Activated naive CD8-positive, alpha-beta T cell treated with anti-CD3 and anti-CD28 coated beads for 36 hours (primary cell): ENCODE measurements around the gene NOS2. TPM values are rescaled to one million over a fixed set of nuclear protein-coding genes. Genes with fewer than 3 reads are reported as not detected.
"Not testable (repeated sequence)": the region's sequence is repeated elsewhere in the genome, so short reads cannot be mapped to it uniquely, and the experiment has no call there.

Experiments used
- DNase-seq: peaks from one replicate; pipeline ENCODE4 v3.0.0; 2021
- H3K27ac Mint-ChIP-seq: one replicate; pipeline ENCODE4 v1.8.0; 2022; ENCODE audit warnings: mild to moderate bottlenecking, moderate library complexity, mixed read lengths
- H3K27me3 Mint-ChIP-seq: one replicate; pipeline ENCODE4 v1.8.0; 2022; ENCODE audit warnings: mild to moderate bottlenecking, mixed read lengths
- H3K36me3 Mint-ChIP-seq: one replicate; pipeline ENCODE4 v1.8.0; 2021; ENCODE audit warnings: mild to moderate bottlenecking, mixed read lengths
- H3K4me1 Mint-ChIP-seq: one replicate; pipeline ENCODE4 v1.8.0; 2021; ENCODE audit warnings: mixed read lengths
- H3K4me3 Mint-ChIP-seq: one replicate; pipeline ENCODE4 v1.8.0; 2022; ENCODE audit warnings: mild to moderate bottlenecking, moderate library complexity, mixed read lengths
- H3K9me3 Mint-ChIP-seq: one replicate; pipeline ENCODE4 v1.8.0; 2022; ENCODE audit warnings: mixed read lengths
- total RNA-seq, 2 experiments: library from RNA; stranded (reverse); gene quantifications; one replicate each; pipeline ENCODE4 v1.2.3, GENCODE V29; 2021

The NOS2 gene
- total RNA-seq, 2 experiments from 2014 or later, result 0.10 TPM; not detected in 1

DNA sequence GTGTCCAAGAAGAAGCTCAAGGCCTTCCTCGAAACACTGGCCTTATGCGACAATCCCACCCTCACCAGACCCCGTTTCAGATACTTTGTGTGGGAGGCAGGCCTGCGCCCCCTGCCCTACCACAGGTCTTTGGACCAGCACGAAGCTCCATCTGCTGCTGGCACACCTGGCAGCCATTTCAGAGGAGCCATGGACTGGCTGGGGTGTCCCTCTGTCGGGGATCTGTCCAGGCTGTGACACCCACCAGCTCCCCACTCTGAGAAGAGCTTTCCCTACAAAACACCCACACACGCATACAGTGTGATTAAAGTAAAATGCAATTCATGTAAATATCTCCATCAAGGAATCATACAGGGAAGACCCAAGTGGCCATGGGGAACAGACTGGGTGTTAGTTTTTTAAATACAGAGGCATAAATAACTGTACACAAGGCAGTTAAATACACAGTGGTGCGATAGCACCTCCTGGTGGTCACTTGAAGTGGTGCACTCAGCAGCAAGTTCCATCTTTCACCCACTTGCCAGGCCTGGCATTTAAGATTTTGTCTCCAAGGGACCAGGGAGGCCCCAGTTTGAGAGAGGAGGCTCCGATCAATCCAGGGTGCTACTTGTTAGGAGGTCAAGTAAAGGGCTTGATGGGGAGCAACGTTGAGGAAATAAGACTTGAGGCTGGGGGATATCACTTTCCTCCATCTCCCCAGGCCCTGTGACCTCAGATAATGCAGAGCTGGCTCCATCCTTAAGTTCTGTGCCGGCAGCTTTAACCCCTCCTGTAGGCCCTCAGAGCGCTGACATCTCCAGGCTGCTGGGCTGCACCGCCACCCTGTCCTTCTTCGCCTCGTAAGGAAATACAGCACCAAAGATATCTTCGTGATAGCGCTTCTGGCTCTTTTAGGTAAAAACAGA is 43.6 kb downstream of the NOS2 start:
- peak; percentile 43 for DNase-seq
- no peaks in the 10 kb centered on the region for H3K27me3 Mint-ChIP-seq
- H3K4me1 Mint-ChIP-seq, result no peaks in the 10 kb centered on the region
- H3K36me3 Mint-ChIP-seq, result no peaks in the 10 kb centered on the region
- no peak overlapping the region for H3K4me3 Mint-ChIP-seq
- no peaks in the 10 kb centered on the region for H3K9me3 Mint-ChIP-seq
- H3K27ac Mint-ChIP-seq, result no peak overlapping the region

DNA sequence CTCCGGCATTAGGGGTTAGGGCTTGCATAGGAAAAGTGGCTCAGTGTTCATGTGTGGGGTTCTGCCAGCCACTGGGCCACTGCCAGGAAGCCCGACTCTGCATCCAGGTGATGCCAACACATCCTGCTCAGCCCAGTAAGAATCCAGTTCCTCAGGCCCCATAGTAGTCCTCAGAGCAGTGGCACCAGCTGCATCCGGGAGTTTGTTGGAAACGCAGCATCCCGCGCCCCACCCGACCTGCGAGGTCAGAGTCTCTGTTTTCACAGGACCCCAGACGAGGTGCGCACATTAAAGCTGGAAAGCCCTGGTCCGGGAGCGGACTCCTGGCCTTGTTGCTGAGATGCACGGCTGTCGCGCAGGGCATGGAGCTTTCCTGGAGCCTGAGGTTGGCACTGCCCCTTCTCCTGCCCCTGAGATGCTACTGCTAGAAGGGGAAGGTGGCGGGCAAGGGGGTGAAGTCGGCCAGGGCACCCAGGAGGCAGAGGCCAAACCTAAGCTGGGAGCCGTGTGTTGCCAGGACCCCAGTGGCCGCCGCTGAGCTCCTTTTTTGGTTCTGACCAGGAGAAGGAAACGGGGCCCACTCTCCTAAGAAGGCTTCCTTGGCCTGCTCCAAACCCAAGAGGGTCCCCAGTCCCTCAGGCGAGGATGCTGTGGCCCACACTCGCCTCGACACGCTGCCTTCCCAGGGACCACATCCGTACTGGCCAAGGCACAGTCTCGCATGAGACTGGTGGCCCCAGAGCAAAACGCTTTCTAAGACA is 44.4 kb downstream of the NOS2 start:
- H3K36me3 Mint-ChIP-seq, result no peaks in the 10 kb centered on the region
- no peaks in the 10 kb centered on the region for H3K4me1 Mint-ChIP-seq
- H3K9me3 Mint-ChIP-seq, result no peaks in the 10 kb centered on the region
- H3K27me3 Mint-ChIP-seq, result no peaks in the 10 kb centered on the region
- DNase-seq, result no peak
- no peak overlapping the region for H3K27ac Mint-ChIP-seq
- H3K4me3 Mint-ChIP-seq, result no peak overlapping the region

DNA sequence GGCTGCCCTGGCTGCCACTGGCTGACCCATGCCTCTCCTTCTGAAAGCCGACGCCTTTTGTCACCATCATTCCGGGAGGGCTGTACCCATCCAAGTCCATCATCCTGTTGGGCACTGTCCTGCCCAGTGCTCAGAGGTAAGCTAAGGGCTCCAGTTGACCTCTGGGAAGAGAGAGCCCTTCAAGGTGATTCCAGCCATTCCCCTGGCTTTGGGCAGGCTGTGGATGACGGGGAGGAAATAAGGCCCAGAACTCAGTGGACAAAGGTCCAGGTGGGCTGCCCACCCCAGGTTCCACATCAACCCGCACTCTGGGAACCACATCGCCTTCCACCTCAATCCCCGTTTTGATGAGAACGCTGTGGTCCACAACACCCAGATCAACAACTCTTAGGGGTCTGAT is 45.8 kb downstream of the NOS2 start:
- no peaks in the 10 kb centered on the region for H3K4me1 Mint-ChIP-seq
- H3K27me3 Mint-ChIP-seq, result no peaks in the 10 kb centered on the region
- no peak for DNase-seq
- H3K9me3 Mint-ChIP-seq, result no peaks in the 10 kb centered on the region
- H3K4me3 Mint-ChIP-seq, result no peak overlapping the region
- no peak overlapping the region for H3K27ac Mint-ChIP-seq
- no peaks in the 10 kb centered on the region for H3K36me3 Mint-ChIP-seq

DNA sequence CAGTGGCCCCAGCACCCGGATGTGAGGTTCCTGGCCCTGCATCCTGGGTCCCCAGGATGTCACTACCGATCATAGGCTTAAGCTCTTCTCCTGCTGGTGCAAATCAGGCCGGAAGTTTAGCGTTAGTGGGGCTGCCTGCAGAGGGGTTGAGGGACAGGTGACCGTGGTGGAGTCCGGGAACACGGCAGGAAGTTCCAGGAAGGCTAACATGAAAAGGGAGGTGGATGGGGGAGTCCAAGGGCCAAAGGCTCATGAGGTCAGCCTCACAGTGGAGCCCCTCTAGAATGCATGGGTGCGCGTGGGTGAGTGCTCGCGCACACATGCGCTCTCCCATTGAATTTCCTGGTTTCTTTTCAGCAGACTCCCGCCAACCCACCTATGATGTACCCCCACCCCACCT is 46.6 kb downstream of the NOS2 start:
- not testable (repeated sequence) for H3K4me1 Mint-ChIP-seq, DNase-seq, H3K36me3 Mint-ChIP-seq, H3K27me3 Mint-ChIP-seq, H3K4me3 Mint-ChIP-seq, H3K9me3 Mint-ChIP-seq, H3K27ac Mint-ChIP-seq

DNA sequence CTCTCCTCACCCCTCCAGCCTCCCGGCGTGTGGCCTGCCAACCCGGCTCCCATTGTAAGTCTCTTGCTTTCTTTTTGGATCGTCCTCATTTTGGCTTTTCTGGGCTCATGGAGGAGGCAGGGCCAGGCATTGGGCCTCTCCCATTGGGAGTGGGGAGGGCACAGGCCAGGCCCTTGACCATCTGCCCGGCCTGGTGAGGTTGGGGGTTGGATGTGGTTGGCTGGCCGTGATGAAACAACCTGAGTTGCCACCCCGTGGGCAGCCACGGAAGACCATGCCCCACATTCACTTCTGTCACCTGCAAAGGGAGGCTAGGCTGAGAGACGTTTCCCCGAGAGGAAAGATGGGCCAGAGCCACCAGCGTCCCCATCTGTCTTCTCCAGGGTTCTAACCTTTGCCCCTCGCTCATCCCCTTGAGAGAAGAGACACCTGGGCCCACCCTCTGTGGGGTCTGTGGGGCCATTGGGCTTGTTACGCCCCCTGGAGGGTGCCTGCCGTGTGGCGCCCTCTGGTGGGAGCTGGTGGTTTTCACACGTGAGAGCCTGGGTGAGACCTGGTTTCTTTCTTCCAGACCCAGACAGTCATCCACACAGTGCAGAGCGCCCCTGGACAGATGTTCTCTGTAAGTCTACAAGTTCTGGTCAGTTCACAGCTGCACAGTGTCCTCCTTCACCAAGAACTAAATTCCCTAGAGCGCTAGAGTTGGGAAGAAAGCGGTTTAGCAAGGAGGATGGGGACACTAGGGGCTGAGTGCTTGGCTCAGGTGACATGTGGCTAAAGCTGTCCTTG is 47.3 kb downstream of the NOS2 start:
- H3K27me3 Mint-ChIP-seq, H3K36me3 Mint-ChIP-seq, DNase-seq, H3K4me3 Mint-ChIP-seq, H3K4me1 Mint-ChIP-seq, H3K9me3 Mint-ChIP-seq, H3K27ac Mint-ChIP-seq: not testable (repeated sequence)

DNA sequence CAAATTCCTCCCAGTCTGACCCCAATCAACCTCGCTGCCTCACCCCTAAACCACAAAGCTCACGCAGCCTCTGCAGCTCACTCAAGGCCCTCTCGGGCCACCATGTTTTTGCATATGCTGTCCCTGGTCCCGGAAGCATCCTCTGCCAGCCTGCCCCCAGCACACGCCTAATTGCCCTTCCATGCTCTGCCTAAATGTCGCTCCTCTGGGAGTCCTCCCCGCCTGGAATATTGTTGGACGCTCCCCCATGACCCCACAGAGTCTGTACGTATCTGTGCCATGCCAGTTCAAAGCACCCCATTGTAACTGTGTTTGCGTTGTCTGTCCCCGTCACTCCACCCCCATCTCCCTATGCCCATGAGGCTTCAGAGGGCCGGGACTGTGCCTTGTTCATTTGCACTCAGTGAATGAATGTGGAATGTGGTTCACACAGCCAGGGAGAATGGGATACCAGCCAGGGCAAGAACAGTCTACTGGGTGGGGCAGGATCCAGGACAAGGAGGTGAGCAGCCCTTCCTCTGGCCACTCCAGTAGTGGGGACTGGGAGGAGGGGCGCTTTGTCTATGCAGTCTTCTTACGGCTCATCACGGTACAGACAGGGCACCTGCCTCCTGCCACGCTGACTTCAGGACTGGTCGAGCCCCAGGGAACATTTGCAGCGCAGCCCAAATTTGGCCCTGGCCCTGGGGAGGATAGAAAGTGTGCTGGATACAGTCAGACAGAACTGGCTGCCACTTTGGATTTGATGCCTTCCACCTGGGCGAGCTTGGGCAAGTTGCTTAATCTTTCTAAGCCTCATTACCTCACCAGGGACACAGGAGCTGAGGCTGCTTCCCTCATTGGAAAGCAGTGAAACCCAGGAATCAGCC is 48.5 kb downstream of the NOS2 start:
- DNase-seq, result no peak
- H3K9me3 Mint-ChIP-seq, result no peaks in the 10 kb centered on the region
- H3K27me3 Mint-ChIP-seq, result no peaks in the 10 kb centered on the region
- H3K27ac Mint-ChIP-seq, result no peak overlapping the region
- no peaks in the 10 kb centered on the region for H3K4me1 Mint-ChIP-seq
- H3K36me3 Mint-ChIP-seq, result no peaks in the 10 kb centered on the region
- H3K4me3 Mint-ChIP-seq, result no peak overlapping the region

DNA sequence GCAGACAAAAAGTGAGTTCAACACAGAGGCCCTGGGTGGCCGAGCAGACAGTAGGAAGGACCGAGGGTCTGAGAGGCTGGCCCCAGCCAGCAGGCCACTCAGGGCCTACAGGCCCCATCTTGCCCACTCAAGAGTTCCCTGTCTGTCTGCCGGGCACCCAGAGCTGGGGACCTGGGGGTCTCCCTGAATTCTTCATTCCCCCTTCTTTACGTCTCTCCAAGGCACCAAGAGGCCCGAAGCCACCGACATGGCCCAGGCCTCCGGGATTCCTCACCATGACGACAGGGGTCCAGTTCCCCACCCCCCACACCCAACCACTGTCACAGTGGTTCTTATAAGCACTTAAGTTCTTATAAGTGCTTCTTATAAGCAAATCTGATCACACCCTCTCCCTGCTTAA is 49.2 kb downstream of the NOS2 start:
- DNase-seq, result no peak
- Mint-ChIP-seq H3K9me3 (no peaks in the 10 kb centered on the region), H3K27me3 (no peaks in the 10 kb centered on the region), H3K4me1 (no peaks in the 10 kb centered on the region), H3K36me3 (no peaks in the 10 kb centered on the region), H3K27ac (no peak overlapping the region), H3K4me3 (no peak overlapping the region)

DNA sequence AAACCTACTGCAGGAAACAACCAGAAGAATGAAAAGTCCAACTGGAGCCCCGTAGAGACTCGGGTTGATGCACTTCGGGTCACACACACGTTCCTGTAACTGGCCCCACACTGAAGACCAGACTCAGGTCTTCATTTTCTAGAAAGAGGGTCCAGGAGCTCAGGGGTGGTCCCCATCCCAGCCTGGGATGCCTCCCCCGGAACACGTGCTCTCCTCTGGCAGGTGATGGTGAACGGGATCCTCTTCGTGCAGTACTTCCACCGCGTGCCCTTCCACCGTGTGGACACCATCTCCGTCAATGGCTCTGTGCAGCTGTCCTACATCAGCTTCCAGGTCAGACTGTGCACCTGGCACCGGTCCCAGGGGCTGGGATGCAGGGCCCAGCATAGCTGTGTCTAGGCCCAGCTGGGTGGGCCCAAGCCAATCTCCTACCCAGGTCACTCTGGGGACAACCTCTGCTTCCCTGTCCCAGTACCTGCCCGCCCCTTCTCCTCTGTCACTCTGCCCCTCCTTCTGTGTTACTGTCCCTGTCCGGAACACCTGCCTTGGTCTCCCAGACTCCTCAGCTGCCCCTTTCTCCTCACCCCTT is 50.7 kb downstream of the NOS2 start:
- not testable (repeated sequence) for H3K4me3 Mint-ChIP-seq, H3K9me3 Mint-ChIP-seq, H3K27me3 Mint-ChIP-seq, H3K27ac Mint-ChIP-seq, H3K36me3 Mint-ChIP-seq, DNase-seq, H3K4me1 Mint-ChIP-seq

DNA sequence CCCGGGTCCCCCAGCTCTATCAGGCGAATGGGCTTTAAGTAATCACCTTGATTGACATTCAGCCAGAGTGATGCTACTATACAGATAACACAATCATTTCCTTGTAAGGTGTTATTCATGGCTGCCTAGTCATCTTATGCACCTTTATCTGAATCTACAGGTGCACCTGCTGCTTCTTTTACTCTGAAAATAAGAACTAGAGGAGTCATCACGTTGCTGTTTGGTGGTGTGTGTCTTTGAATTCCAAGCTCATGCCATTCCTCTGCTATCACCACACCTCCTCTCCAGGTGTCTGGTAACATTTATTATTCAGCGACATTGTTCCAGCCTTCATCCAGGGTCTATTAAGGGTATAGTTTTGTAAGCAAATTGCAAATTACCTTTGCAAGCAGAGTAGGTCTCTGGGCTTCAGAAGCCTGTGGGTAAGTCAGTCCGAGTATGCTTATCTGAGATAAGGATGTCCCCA is 51.9 kb downstream of the NOS2 start:
- H3K4me3 Mint-ChIP-seq, result no peak overlapping the region
- no peaks in the 10 kb centered on the region for H3K9me3 Mint-ChIP-seq
- no peaks in the 10 kb centered on the region for H3K36me3 Mint-ChIP-seq
- no peak for DNase-seq
- H3K27ac Mint-ChIP-seq, result no peak overlapping the region
- H3K4me1 Mint-ChIP-seq, result no peaks in the 10 kb centered on the region
- no peaks in the 10 kb centered on the region for H3K27me3 Mint-ChIP-seq

DNA sequence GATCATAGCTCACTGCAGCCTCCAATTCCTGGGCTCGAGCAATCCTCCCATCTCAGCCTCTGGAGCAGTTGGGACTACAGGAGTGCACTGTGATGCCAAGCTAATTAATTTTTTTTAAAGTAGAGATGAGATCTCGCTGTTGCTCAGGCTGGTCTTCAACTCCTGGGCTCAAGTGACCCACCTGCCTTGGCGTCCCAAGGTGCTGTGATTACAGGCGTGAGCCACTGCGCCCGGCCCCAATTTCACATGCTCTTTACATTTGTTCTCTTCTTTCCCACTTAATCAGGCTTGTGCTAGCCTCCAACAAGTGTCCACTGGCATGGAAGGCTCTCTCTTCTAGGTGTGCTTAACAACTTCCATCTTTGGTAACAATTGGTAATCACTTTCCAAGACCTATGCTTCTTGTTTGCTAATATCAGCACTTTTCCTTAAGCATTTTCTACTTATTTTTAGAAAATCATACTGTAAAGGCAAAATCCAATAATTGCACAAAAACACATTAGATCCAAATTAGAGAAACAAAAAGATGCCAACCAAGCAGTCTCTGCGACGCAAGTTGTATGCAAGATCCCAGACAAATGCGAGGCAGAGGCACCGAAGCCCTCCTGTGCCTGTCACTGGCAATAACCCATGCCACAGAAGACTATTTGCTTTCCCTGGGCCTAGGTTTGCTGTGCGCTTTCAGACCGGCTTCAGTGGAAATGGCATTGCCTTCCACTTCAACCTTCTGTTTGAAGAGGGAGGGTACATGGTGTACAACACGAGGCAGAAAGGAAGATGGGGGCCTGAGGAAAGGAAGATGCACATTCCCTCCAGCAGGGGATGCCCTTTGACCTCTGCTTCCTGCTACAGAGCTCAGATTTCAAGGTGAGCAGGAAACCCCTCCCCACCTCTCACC is 52.6 kb downstream of the NOS2 start:
- Mint-ChIP-seq H3K4me3 (no peak overlapping the region), H3K4me1 (no peaks in the 10 kb centered on the region)
- DNase-seq, result no peak

DNA sequence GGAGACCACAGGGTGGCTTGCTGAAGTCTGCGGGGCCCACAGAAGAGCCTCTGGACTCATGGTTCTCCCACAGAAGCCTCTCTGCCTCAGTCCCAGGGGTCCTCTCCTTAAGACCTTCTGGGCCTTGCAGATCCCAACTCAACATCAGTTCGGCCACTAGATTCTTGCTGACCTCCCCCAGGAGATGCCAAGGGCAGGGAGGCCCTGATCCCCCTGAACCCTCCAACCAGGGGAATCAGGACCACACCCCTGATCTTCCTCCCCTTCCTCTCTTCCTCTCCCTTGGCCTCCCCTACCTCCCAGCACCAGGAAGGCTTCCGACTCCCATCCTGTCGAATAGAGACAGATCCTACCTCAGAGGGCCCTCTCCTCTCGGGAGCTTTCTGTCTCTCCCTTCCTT is 53.4 kb downstream of the NOS2 start:
- no peak overlapping the region for H3K27ac Mint-ChIP-seq
- no peaks in the 10 kb centered on the region for H3K9me3 Mint-ChIP-seq
- DNase-seq, result no peak
- H3K36me3 Mint-ChIP-seq, result no peaks in the 10 kb centered on the region
- no peaks in the 10 kb centered on the region for H3K4me1 Mint-ChIP-seq
- H3K4me3 Mint-ChIP-seq, result no peak overlapping the region
- no peaks in the 10 kb centered on the region for H3K27me3 Mint-ChIP-seq

More for the DNA sequence above, 52.6 kb downstream of the NOS2 start:
- H3K9me3 Mint-ChIP-seq, result no peaks in the 10 kb centered on the region
- no peaks in the 10 kb centered on the region for H3K27me3 Mint-ChIP-seq
- no peaks in the 10 kb centered on the region for H3K36me3 Mint-ChIP-seq
- no peak overlapping the region for H3K27ac Mint-ChIP-seq

DNA sequence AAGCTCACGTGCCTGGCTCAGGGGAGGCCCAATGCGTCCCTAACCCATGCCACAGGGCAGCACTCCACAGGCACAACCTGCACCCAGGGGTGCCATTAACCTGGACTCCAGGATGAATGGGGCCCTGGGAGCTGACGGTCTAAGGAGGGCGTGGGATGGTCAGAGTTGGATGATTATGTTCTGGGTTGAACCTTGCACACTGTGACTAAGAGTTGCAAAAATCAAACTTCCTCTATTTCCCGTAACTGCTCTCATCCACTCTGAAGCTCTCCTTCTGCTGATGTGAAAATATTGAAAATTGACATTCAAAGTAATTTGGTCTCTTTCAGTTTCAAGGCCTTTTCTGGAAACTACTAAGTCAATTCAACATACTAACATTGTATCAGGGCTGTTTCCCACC is 54.0 kb downstream of the NOS2 start:
- not testable (repeated sequence) for H3K27me3 Mint-ChIP-seq, H3K27ac Mint-ChIP-seq, H3K9me3 Mint-ChIP-seq, DNase-seq, H3K4me3 Mint-ChIP-seq, H3K36me3 Mint-ChIP-seq, H3K4me1 Mint-ChIP-seq

DNA sequence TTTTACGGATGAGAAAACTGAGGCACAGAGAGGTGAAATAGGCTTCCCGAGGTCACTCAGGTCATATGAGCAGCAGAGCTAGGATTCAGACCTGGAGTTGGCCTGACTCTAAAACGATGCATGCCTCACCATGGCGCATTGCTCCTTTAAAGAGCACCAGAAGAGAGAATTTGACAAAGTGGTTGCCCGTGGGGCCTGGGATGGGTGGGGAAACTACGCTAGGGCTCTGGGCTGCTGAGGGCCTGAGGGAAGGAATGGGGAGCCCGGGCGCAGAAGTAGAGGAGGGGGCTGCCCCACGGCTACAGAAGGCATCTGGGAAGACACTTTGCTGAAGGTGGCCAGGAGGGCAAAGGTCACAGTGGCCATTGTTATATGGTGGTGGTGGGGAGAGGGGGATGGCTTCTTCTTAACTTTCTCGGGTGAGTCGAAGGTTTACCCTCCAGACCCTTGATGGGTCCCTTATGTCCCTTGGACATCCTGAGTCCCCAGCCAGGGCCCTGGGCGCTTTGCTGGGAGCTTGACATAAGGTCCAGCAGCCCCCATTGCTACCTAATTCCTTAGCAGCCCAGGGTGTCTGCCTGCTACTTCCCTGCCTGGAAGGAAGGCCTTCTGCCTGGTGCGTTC is 55.0 kb downstream of the NOS2 start:
- H3K9me3 Mint-ChIP-seq, H3K27ac Mint-ChIP-seq, H3K4me1 Mint-ChIP-seq, DNase-seq, H3K27me3 Mint-ChIP-seq, H3K4me3 Mint-ChIP-seq, H3K36me3 Mint-ChIP-seq: not testable (repeated sequence)
